GM21447 (cell line): ENCODE results near the gene CACNA2D4.

Source experiments
- ATAC-seq: cut with Tn5 transposase; IDR thresholded peaks from one replicate; pipeline ENCODE4 v1.9.1; 2021; ENCODE audit not compliant: unreplicated experiment

Gene CACNA2D4

GRCh38 chr12:1890810-1891209 lies 27.6 kb downstream of the CACNA2D4 start:
- ATAC-seq, result no peak

- ATAC-seq, result no peak
These were observed 28.2 kb downstream of the CACNA2D4 start for GRCh38 chr12:1890119-1890703.

- no peak for ATAC-seq
These were observed 29.5 kb downstream of the CACNA2D4 start for GRCh38 chr12:1888923-1889322.

GRCh38 chr12:1886396-1887008 lies 31.9 kb downstream of the CACNA2D4 start:
- no peak for ATAC-seq

- no peak for ATAC-seq
These were observed 32.7 kb downstream of the CACNA2D4 start for GRCh38 chr12:1885599-1886245.

GRCh38 chr12:1885082-1885596 lies 33.3 kb downstream of the CACNA2D4 start:
- no peak for ATAC-seq

- ATAC-seq, result no peak
These were observed 33.8 kb downstream of the CACNA2D4 start for GRCh38 chr12:1884651-1885050.

GRCh38 chr12:1883513-1883912 lies 34.9 kb downstream of the CACNA2D4 start:
- no peak for ATAC-seq

GRCh38 chr12:1882850-1883470 lies 35.5 kb downstream of the CACNA2D4 start:
- ATAC-seq, result no peak

- ATAC-seq, result no peak
These were observed 36.0 kb downstream of the CACNA2D4 start for GRCh38 chr12:1882405-1882804.

GRCh38 chr12:1881936-1882335 lies 36.5 kb downstream of the CACNA2D4 start:
- no peak for ATAC-seq

GRCh38 chr12:1881301-1881700 lies 37.2 kb downstream of the CACNA2D4 start:
- no peak for ATAC-seq

- no peak for ATAC-seq
These were observed 37.6 kb downstream of the CACNA2D4 start for GRCh38 chr12:1880876-1881275.

- ATAC-seq, result no peak
These were observed 38.2 kb downstream of the CACNA2D4 start for GRCh38 chr12:1880153-1880845.

GRCh38 chr12:1879633-1880032 lies 38.8 kb downstream of the CACNA2D4 start:
- no peak for ATAC-seq

GRCh38 chr12:1878695-1879094 lies 39.8 kb downstream of the CACNA2D4 start:
- ATAC-seq, result no peak

- ATAC-seq, result no peak
These were observed 40.2 kb downstream of the CACNA2D4 start for GRCh38 chr12:1878214-1878613.

GRCh38 chr12:1877169-1877878 lies 41.1 kb downstream of the CACNA2D4 start:
- no peak for ATAC-seq

GRCh38 chr12:1876086-1876485 lies 42.4 kb downstream of the CACNA2D4 start:
- no peak for ATAC-seq

GRCh38 chr12:1875608-1876007 lies 42.8 kb downstream of the CACNA2D4 start:
- no peak for ATAC-seq
